IMR-90 (cell line): Measurements from ENCODE around the gene SCARF1. TPM values are rescaled to one million over a fixed set of nuclear protein-coding genes. Genes with fewer than 3 reads are reported as not detected.

ENCODE experiments used
- ATAC-seq: fragments of 200-7000 bp; cut with Tn5 transposase; 2 replicates; pipeline ENCODE4 v1.9.1; 2020; ENCODE audit warnings: low read depth, mild to moderate bottlenecking, moderate library complexity
- BruUV-seq: library from RNA; stranded (reverse); fragments of 400-500 nt; replicated peaks from 2 replicates; lab custom pipeline; 2021; lab: Mats Ljungman, UMichigan
- CTCF ChIA-PET: fragments of 300-600 bp; formaldehyde crosslinking; extraction: SDS; loops from one replicate; lab custom pipeline; 2021; ENCODE audit warnings: antibody characterized with exemption; lab: Yijun Ruan, JAX
- POLR2A ChIA-PET: fragments of 300-600 bp; sonication (Branson Sonifier 250); formaldehyde crosslinking; loops from one replicate; lab custom pipeline; 2022; ENCODE audit warnings: antibody characterized with exemption; ENCODE audit not compliant: unreplicated experiment; lab: Charles Lee
- DNase-seq: peaks from one replicate; pipeline ENCODE4 v3.0.0; 2013
- H2AFZ ChIP-seq: replicated peaks from 2 replicates; pipeline ENCODE3; 2013; ENCODE audit warnings: low read length, mild to moderate bottlenecking; ENCODE audit not compliant: poor library complexity
- H2AK5ac ChIP-seq: 2 replicates; pipeline ENCODE4 v1.6.1; 2013; ENCODE audit warnings: low read depth, low read length, inconsistent platforms
- H2AK9ac ChIP-seq: replicated peaks from 2 replicates; pipeline ENCODE3; 2013; ENCODE audit warnings: mild to moderate bottlenecking, low read depth, low read length, moderate library complexity; ENCODE audit not compliant: poor library complexity
- H2BK120ac ChIP-seq: 2 replicates; pipeline ENCODE4 v1.6.1; 2013; ENCODE audit warnings: low read depth, low read length, inconsistent platforms
- H2BK15ac ChIP-seq: 3 replicates; pipeline ENCODE4 v1.6.1; 2013; ENCODE audit warnings: low read depth, low read length, inconsistent platforms
- H2BK20ac ChIP-seq: 2 replicates; pipeline ENCODE4 v1.6.1; 2013; ENCODE audit warnings: low read depth, mild to moderate bottlenecking, inconsistent platforms, low read length, moderate library complexity
- H2BK5ac ChIP-seq: 2 replicates; pipeline ENCODE4 v1.6.1; 2013; ENCODE audit warnings: mild to moderate bottlenecking, low read depth, low read length, inconsistent platforms; ENCODE audit not compliant: poor library complexity, severe bottlenecking
- H3K14ac ChIP-seq: replicated peaks from 2 replicates; pipeline ENCODE4 v1.6.1; 2013; ENCODE audit warnings: low read depth, low read length, inconsistent platforms
- H3K18ac ChIP-seq: 2 replicates; pipeline ENCODE4 v1.6.1; 2013; ENCODE audit warnings: low read depth, low read length, control low read depth
- H3K23ac ChIP-seq: 2 replicates; pipeline ENCODE4 v1.6.1; 2013; ENCODE audit warnings: low read depth, low read length, inconsistent platforms
- H3K27ac ChIP-seq: 2 replicates; pipeline ENCODE4 v1.5.1; 2013; ENCODE audit warnings: mild to moderate bottlenecking, control low read depth, low read length; ENCODE audit not compliant: insufficient read depth
- H3K27me3 ChIP-seq: 2 replicates; pipeline ENCODE4 v1.6.1; 2013; ENCODE audit warnings: low read length; ENCODE audit not compliant: control insufficient read depth, insufficient read depth
- H3K36me3 ChIP-seq: 2 replicates; pipeline ENCODE4 v1.6.1; 2013; ENCODE audit warnings: low read length, mixed read lengths; ENCODE audit not compliant: control insufficient read depth, insufficient read depth
- H3K4ac ChIP-seq: 2 replicates; pipeline ENCODE4 v1.6.1; 2013; ENCODE audit warnings: low read depth, low read length, inconsistent platforms
- H3K4me1 ChIP-seq: 2 replicates; pipeline ENCODE4 v1.6.1; 2013; ENCODE audit warnings: low read length, mixed read lengths; ENCODE audit not compliant: control insufficient read depth, insufficient read depth
- H3K4me2 ChIP-seq: 2 replicates; pipeline ENCODE4 v1.6.1; 2013; ENCODE audit warnings: low read depth, mild to moderate bottlenecking, control low read depth, low read length, moderate library complexity
- H3K4me3 ChIP-seq: 2 replicates; pipeline ENCODE4 v1.5.1; 2013; ENCODE audit warnings: low read depth, mild to moderate bottlenecking, control low read depth, low read length, moderate library complexity; ENCODE audit not compliant: insufficient read depth
- H3K56ac ChIP-seq: 2 replicates; pipeline ENCODE4 v1.6.1; 2013; ENCODE audit warnings: low read length, inconsistent platforms; ENCODE audit not compliant: insufficient read depth; ENCODE audit errors: extremely low read depth
- H3K79me1 ChIP-seq, 2 experiments: 2 replicates each; pipeline ENCODE4 v1.6.1; 2013; ENCODE audit warnings: low read length in 2 of 2, inconsistent platforms in 1 of 2, low read depth in 1 of 2
- H3K9ac ChIP-seq: 2 replicates; pipeline ENCODE4 v1.6.1; 2013; ENCODE audit warnings: low read depth, low read length, control low read depth
- H3K9me1 ChIP-seq: 2 replicates; pipeline ENCODE4 v1.6.1; 2013; ENCODE audit warnings: low read length, inconsistent platforms; ENCODE audit not compliant: insufficient read depth
- H3K9me3 ChIP-seq: 2 replicates; pipeline ENCODE4 v1.6.1; 2013; ENCODE audit warnings: low read length; ENCODE audit not compliant: control insufficient read depth, insufficient read depth
- H4K20me1 ChIP-seq: 2 replicates; pipeline ENCODE4 v1.6.1; 2013; ENCODE audit warnings: low read length, inconsistent platforms; ENCODE audit not compliant: insufficient read depth
- H4K5ac ChIP-seq: 2 replicates; pipeline ENCODE4 v1.6.1; 2013; ENCODE audit warnings: mild to moderate bottlenecking, low read depth, low read length, control low read depth
- H4K8ac ChIP-seq, 2 experiments: 2 replicates each; pipeline ENCODE4 v1.6.1; 2013; ENCODE audit warnings: low read depth in 2 of 2, low read length in 2 of 2, control low read depth in 1 of 2, inconsistent platforms in 1 of 2
- H4K91ac ChIP-seq: 2 replicates; pipeline ENCODE4 v1.6.1; 2013; ENCODE audit warnings: low read depth, low read length, inconsistent platforms; ENCODE audit not compliant: insufficient read depth
- CHD1 ChIP-seq: IDR thresholded peaks from 2 replicates; pipeline ENCODE4 v1.6.1; 2012; ENCODE audit warnings: low read depth, low read length, improper control_type of control experiment
- FOS ChIP-seq: fragments of 150-350 bp; IDR thresholded peaks from 2 replicates; pipeline ENCODE4 v1.6.1; 2016; ENCODE audit warnings: low read depth, low read length
- RFX5 ChIP-seq: IDR thresholded peaks from 2 replicates; pipeline ENCODE4 v1.8.0; 2012; ENCODE audit warnings: low read depth, mild to moderate bottlenecking, low read length, moderate library complexity
- SMC3 ChIP-seq: fragments of 150-350 bp; IDR thresholded peaks from 2 replicates; pipeline ENCODE4 v1.6.1; 2016; ENCODE audit warnings: low read depth, mild to moderate bottlenecking, antibody characterized with exemption, low read length, moderate library complexity
- WGBS, 2 experiments: methylation state at CpG; one replicate each; pipeline versions ENCODE4 v1.1.5 to v1.1.7; 2013; ENCODE audit warnings: missing lambda C conversion rate in 2 of 2; ENCODE audit not compliant: insufficient read length in 1 of 2; ENCODE audit errors: extremely low coverage in 2 of 2; 5-methylcytosine and 5-hydroxymethylcytosine counted together
- dilution Hi-C: fragments of 300-500 bp; cut with HindIII; formaldehyde crosslinking; loops from one replicate; pipeline ENCODE4 v1.14.3; 2018; ENCODE audit warnings: low sequenced_read_pairs; ENCODE audit not compliant: unreplicated experiment
- in situ Hi-C: fragments of 300-500 bp; cut with MboI; formaldehyde crosslinking; loops from 3 replicates; pipeline ENCODE4 v1.14.3; 2019; ENCODE audit warnings: low sequenced_read_pairs, inconsistent platforms, mixed read lengths
- intact Hi-C: fragments of 100-400 bp; cut with micrococcal nuclease; formaldehyde crosslinking; loops from 2 replicates; pipeline ENCODE4 v1.10.0; 2022
- polyA plus RNA-seq, 3 experiments: library from polyadenylated mRNA; depleted of rRNA; stranded (reverse); fragments of >200 nt; gene quantifications; 2 replicates each; pipeline ENCODE4 v1.2.3, GENCODE V29; 2012; ENCODE audit warnings: low replicate concordance in 1 of 3
- total RNA-seq: library from RNA; depleted of rRNA; stranded (reverse); fragments of >200 nt; gene quantifications from 2 replicates; pipeline ENCODE4 v1.2.3, GENCODE V29; 2012
- TF ChIP-seq, protein P1 (sequence below): fragments of 150-350 bp; IDR thresholded peaks from 2 replicates; pipeline ENCODE4 v1.6.1; 2017; ENCODE audit warnings: mild to moderate bottlenecking, antibody characterized with exemption, low read length, low read depth
- TF ChIP-seq, protein P2 (sequence below): conservative IDR thresholded peaks from 2 replicates; pipeline ENCODE4 v1.5.1; 2012; ENCODE audit warnings: mild to moderate bottlenecking, low read depth, low read length, improper control_type of control experiment

SCARF1 gene
- total and polyA plus RNA-seq, 2 of the 4 experiments (the other 2 are of a cell fraction): 0.18 to 0.43 TPM

DNA sequence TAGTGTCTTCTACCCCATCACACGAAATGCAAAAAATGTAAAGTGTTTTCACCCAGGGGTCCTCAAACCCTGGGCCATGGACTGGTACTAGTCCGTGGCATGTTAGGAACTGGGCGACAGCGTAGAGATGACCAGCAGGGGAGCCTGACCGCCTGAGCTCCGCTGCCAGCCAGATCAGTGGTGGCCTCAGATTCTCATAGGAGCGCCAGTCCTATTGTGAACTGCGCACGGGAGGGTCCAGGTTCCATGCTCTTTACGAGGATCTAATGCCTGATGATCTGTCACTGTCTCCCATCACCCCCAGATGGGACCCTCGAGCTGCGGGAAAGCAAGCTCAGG lies 4.5 kb downstream of the SCARF1 start:
- Histone ChIP-seq H3K14ac (no peak overlapping the region), H2AK9ac (no peak overlapping the region), H3K27ac (no peak overlapping the region), H2AK5ac (no peak overlapping the region), H3K36me3 (no peaks in the 10 kb centered on the region), H3K4me3 (no peak overlapping the region), H4K91ac (no peak overlapping the region), H3K56ac (no peak overlapping the region), H3K9ac (no peak overlapping the region), H2BK20ac (no peak overlapping the region), H3K79me1 (no peaks in the 10 kb centered on the region), H2AFZ (peak overlapping the region; percentile 33), H3K4me2 (no peak overlapping the region), H3K4me1 (peaks cover 14% of the 10 kb centered on the region), H3K23ac (no peak overlapping the region), H4K8ac (no peak overlapping the region), H2BK120ac (no peak overlapping the region), H3K9me1 (0 out of 2 replicates have a peak, but pooled peaks cover 6% of the 10 kb centered on the region), H2BK15ac (no peak overlapping the region), H4K5ac (no peak overlapping the region), H3K18ac (no peak overlapping the region), H3K4ac (no peak overlapping the region), H4K20me1 (0 out of 2 replicates have a peak, but pooled peaks cover 3% of the 10 kb centered on the region), H2BK5ac (no peak overlapping the region), H3K9me3 (no peaks in the 10 kb centered on the region), H3K27me3 (no peaks in the 10 kb centered on the region; the same call in 1 of the 2 replicates)
- dilution Hi-C loops (no loop called here), in situ Hi-C loops (no loop called here), intact Hi-C loops (no loop called here)
- ChIA-PET POLR2A (no interaction called here), CTCF (no interaction called here)
- TF ChIP-seq, protein P1, sequence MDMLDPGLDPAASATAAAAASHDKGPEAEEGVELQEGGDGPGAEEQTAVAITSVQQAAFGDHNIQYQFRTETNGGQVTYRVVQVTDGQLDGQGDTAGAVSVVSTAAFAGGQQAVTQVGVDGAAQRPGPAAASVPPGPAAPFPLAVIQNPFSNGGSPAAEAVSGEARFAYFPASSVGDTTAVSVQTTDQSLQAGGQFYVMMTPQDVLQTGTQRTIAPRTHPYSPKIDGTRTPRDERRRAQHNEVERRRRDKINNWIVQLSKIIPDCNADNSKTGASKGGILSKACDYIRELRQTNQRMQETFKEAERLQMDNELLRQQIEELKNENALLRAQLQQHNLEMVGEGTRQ: no peak
- TF ChIP-seq CHD1: no peak
- TF ChIP-seq, protein P2, sequence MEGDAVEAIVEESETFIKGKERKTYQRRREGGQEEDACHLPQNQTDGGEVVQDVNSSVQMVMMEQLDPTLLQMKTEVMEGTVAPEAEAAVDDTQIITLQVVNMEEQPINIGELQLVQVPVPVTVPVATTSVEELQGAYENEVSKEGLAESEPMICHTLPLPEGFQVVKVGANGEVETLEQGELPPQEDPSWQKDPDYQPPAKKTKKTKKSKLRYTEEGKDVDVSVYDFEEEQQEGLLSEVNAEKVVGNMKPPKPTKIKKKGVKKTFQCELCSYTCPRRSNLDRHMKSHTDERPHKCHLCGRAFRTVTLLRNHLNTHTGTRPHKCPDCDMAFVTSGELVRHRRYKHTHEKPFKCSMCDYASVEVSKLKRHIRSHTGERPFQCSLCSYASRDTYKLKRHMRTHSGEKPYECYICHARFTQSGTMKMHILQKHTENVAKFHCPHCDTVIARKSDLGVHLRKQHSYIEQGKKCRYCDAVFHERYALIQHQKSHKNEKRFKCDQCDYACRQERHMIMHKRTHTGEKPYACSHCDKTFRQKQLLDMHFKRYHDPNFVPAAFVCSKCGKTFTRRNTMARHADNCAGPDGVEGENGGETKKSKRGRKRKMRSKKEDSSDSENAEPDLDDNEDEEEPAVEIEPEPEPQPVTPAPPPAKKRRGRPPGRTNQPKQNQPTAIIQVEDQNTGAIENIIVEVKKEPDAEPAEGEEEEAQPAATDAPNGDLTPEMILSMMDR: no peak
- TF ChIP-seq RFX5: no peak
- no peak for TF ChIP-seq SMC3
- TF ChIP-seq FOS: no peak
- whole genome bisulfite sequencing, 2 experiments: 82% methylated on average over 6 of the region's 12 CpGs; no CpG with 5 or more reads in 1 of the 2 experiments
- DNase-seq (no peak), ATAC-seq (no peak)
- BruUV-seq: no TSS peak
